Muscle of back (tissue), 11 donors: Measurements from ENCODE around the gene PMS1. TPM values are rescaled to one million over a fixed set of nuclear protein-coding genes. Genes with fewer than 3 reads are reported as not detected.
"Not testable (repeated sequence)": the region's sequence is repeated elsewhere in the genome, so short reads cannot be mapped to it uniquely, and the experiment has no call there.

Experiments used
- DNase-seq, 3 donors: peaks; one replicate each; pipeline versions ENCODE4 v3.0.0 to v3.0.0-alpha.2; 2013
- polyA plus RNA-seq, 10 donors: library from polyadenylated mRNA; unstranded; fragments of 120-200 nt; gene quantifications; one replicate each; pipeline ENCODE4 v1.2.1, GENCODE V29; 2013; ENCODE audit not compliant: insufficient read length in 10 of 10

PMS1 gene
- polyA plus RNA-seq, 10 donors, result 23.6 to 35.8 (median 29.9) TPM

DNA sequence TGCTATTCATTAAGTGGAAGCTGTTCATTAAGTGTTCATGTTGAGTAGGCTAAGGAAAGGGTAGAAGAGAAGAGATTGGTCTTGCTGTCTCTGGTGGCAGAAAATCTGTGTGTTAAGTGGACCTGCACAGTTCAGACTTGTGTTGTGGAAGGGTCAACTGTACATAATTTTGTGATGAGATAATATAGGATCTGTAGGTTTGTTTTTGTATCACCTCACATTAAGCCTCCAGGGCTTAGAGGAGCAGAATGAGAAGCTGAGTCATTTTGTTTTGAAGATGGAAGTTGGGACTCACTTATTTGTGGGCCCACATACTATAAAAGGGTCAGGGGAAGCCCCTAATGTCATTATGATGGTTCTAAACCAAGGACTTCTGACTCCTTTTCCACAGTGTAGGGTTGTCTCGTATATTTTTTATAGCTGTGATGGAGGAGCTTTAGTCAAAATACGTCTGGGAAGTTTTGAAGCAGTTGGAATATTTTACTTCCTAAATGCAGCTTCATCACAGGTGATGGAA, 18.2 kb downstream of the PMS1 start:
- DNase-seq, result no peak

DNA sequence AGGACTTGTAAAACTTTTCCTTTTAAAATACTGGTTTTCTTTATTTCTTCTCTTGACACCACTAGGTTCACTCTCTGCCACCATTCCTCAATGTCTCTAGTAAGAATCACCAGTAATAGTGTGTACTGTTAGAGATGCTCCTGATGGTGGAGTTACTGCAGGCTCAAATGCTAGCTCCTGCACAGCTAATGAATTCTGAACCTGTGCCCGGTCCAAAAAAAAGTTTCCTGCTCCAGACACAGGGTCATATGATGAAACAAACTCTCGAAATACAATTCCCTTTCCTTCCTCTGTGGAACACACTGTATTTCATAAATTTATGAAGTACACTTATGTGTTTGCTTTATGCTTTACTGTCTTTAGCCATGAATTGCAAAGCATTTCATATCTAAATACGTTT, 19.2 kb downstream of the PMS1 start:
- peak in 2 of 3 donors; percentile 6 to 11 for DNase-seq

DNA sequence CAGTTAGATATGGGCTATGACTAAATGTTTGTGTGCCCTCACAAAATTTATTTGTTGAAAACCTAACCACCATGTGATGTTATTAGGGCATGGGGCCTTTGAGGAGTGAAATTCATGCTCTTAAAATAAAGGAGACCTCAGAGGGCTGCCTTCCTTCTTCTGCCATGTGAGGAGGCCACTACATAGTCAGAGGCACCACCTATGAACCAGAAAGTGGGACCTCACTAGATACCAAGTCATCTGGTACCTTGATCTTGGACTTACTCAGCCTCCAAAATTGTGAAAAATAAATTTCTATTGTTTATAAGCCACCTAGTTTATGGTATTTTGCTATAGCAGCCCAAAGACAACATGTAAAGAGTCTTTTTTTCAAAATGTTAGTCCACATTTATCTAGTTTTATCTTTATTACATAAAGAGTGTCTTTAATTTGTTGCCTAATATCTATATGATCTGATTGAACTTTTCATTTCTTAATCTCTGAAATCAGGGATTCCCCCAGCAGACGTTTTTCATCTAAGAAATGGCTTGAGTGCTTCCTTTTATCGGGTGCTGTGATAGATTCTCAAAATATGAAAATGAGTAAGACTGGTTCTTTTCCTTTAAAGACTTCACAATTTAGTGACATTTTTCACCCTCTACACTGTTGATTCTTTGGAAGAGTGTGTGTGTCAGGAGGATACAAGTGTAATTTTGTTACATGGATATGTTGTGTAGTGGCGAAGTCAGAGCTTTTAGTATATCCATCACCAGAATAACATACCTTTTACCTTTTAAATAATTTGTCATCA, 34.2 kb downstream of the PMS1 start:
- DNase-seq, result no peak

DNA sequence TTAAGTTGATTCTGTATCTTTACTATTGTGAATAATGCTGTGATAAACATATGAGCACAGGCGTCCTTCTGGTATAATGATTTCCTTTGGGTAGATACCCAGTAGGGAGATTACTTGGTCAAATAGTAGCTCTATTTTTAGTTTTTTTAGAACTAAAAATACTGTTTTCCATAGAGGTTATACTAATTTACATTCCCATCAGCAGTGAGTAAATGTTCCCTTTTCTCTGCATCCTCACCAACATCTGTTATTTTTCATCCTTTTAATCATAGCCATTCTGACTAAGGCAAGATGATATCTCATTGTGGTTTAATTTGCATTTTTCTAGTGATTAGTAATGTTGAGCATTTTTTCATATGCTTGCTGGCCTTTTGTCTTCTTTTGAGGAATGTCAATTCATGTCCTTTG, 35.1 kb downstream of the PMS1 start:
- peak in 1 of 3 donors; percentile 43 for DNase-seq

DNA sequence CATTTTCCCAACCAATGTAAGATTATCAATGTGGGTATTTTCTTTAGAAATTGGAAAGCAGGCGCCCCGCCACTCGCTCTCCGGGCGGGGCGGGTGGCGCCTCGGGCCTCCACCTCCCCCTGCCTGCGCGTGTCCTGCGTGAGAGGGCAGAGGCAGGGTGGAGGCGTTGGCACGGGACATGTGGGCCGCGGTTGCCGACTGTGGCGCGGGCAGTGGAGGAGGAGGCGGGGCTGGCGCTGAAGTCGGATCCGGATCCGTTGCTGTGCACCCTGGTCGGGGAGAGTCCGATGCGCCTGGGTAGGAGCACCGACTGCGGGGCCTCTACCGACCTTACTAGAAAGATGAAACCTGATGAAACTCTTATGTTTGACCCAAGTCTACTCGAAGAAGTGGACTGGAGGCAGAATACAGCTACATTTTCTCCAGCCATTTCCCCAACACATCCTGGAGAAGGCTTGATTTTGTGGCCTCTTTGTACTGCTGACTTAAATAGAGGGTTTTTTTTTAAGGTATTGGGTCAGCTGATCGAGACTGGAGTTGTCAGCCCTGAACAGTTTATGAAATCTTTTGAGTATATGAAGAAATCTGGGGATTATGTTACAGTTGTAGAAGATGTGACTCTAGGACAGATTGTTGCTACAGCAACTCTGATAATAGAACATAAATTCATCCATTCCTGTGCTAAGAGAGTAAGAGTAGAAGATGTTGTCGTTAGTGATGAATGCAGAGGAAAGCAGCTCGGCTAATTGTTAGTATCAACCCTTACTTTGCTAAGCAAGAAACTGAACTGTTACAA, 37.9 kb downstream of the PMS1 start:
- no peak for DNase-seq

DNA sequence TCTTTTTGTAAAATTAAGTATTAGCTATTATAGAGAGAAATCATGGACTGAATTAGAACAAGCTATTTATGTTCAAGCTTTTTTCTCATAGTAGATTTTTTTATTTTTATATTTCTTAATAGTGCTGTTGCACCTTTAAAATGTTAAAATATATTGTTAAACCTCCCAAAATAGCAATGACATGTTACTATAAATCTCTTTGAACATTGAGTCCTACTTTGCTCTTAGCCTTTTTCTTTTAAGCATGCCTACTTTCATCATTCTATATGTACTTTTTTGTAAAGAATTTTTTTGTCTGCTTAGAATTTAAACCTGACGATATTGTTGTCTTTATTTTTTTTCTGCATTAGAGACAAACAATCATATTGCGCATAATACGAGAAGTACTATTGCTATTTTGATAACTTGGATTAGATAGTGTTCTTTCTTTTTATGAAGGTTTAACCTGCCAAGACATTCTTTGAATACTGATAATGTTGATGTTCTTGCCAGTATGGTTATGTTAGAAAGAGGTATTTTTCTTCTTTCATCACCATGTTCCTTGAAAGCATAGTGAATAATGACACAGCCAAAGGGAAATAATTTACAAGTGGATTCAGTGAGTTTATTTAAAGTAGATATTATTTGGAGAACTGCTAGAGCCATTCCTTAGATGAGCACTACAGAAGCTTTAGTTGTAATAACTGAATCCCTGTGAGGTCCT, 40.6 kb downstream of the PMS1 start:
- no peak for DNase-seq

DNA sequence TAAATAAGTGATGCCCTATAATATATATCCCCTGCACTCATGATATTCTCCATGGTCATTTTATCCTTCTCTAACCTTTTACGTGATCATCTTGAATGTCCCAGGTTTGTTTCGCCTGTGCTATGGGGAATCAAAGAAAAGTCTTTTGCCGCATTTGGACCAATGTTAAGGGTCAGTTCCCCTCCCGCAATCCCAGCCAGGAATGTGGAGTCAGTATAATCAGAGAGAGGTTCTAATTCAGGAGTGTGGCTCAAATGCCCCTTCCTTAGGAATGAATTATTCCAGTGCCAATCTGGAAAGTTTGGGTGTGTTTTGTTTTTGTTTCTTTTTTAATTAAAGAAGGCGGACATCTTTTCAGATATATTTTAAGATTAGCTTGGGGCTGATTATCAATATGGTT, 41.8 kb downstream of the PMS1 start:
- no peak for DNase-seq

DNA sequence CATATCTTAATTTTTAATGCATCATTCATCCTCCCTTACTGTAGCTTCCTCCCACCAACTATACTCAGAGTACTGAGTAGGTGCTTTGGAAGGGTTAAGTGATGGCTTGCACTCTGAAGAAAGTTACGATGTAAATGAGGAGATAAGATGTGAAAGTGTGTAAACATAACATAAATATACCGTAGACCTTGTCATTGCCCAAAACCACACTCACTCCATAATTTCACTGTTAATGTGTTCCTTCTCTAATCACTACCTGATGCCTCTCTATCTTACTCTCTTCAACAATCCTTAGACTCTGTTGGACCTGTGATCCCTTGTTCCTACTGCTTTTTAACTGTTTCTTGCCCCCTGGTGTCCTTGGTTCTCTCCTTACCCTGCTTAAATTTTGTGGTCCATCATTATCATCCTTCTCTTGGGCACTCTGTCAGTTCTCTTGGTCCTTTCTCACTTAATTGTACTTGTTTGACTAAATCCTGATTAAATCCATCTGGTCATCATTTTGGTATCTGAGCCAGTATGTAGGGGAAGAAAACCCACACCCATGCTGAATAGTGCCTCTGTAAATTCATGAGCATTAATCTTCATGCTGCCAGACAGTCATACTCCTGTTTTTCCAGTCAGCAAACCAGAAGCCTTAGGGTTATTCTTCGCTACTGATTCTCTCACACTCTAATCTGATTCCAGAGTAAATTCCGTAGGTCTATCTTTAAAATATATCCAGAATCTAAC, 45.0 kb downstream of the PMS1 start:
- DNase-seq, result peak in 1 of 3 donors; percentile 33

DNA sequence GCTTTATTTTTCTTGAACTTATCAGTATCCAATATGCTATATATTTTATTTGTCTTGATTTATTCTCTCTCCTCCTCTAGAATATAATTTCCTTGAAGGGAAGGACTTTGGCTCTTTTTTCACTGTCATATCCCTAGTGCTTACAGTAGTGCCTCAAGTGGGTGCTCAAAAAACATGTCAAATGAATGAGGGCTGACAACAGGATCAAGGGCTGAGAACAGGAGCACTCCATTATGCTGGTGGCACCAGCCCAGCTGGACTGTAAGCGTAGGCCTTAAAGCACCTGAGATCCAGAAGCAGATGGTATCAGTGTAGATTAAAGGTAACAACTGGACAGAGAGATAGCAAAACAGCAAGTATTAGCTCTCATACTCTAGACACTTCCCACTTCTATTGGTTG, 46.3 kb downstream of the PMS1 start:
- no peak for DNase-seq

DNA sequence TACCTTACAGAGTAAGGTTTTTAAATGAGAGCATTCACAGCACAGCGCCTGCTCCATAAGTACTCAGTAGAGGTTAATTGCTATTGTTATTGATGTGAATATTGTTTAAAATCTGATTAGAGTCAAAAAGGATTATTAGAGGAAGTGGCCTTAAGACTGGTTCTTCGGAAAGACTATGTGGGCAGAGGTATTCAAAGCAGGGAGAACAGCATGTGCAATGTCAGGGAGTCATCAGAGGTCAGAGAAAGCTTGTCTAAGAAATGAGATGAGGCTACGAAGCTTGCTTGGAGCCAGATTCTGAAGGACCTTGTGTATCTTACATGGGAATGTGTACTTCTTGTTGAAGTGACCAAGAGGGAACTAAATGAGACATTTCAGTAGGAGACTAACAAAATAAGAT, 49.8 kb downstream of the PMS1 start:
- no peak for DNase-seq

DNA sequence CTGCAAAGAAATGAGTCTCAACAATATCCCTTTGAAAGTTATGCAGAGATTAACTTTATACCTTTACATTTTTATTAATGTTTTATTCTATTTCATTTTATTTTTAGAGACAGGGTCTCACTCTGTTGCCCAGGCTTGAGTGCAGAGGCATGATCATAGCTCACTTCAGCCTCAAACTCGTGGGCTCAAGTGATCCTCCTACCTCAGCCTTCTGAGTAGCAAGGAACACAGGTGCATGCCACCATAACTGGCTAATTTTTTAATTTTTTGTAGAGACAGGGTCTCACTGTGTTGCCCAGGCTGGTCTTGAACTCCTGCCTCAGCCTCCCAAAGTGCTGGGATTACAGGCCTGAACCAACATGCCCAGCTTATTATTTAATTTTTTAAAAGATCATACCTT, 50.4 kb downstream of the PMS1 start:
- DNase-seq, result not testable (repeated sequence)

DNA sequence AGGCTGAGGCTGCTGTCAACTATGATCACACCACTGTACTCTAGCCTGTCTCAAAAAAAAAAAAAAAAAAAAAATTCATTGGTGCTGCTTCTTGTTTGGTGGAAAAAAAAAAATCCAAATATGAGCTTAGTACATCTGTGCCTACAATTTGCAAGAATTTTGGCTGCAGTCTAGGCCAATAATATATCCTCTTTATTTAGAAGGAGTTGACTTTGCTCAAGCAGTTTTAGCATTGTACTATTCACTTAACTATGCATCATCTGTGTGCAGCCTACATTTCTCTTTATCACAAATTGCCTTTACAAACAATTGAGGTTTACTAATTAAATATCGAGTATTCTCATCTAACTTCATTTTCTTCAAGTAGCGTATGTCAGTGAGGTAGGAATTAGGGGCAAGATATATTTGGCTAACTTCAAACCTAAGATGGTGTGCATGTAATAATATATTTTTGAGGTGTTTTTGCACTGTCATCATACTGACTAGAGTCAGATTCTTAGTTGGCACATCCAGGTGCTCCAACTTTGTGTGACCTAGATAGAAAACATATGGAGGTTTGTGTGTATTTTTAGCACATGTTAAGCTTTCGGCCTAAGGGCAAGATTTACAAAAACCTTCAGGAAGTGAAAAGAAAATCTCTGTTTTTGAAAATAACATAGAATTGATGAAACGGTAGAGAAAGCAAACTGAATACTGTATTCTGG, 51.8 kb downstream of the PMS1 start:
- peak in 1 of 3 donors; percentile 25 for DNase-seq

DNA sequence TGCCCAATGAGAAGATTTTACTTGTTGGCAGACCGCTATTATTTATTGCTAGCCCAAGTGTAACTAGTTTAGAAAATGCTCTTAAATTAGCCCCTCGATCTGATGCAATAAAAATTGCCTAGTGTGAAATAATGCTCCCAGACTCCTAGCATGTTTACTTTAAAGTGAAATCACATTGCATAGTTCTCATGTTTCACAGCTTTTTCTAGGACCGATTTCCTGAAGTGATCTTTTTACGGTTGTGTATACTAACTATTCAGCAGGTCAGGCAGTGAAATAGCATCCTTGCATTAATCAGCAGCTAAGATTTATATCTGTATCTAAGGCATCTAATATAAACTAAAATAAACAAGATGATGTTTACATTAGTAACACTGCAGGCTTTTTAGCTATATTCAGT, 52.4 kb downstream of the PMS1 start:
- peak in 2 of 3 donors; percentile 17 to 70 for DNase-seq

DNA sequence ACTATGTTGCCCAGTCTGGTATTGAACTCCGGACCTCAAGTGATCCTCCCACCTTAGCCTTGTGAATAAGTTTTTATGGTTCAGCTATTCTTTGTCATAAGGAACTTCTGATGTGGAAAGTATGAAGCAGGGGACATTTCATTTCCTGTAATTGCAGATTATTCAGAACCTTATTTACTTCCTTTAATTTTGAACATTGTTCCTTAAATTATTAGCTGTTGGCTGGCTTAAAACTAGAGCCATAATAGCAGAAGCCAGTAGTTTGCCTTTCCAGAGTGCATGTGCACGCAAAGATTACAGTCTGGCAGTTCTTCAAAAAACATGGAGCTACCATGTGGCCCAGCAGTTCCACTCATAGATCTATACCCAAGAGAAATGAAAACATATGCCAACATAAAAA, 53.1 kb downstream of the PMS1 start:
- DNase-seq, result no peak

DNA sequence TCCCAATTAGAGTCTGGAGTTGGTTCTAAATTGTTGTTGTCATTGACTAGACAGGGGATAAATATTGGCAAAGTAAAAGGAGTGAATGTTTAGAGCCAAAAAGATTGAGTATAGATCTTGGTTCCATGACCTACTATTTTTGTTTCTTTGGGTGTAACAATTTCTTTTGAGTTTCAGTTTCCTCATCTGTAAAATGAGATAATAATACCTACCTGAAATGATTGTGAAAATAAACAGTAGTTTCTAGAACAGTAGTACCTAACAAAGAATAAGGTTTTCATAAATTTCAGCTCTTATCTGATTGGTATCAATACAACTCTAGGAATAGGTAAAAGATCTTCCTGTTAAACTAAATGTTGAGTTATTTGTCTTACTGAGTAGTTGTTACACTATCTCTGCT, 56.8 kb downstream of the PMS1 start:
- DNase-seq, result no peak

DNA sequence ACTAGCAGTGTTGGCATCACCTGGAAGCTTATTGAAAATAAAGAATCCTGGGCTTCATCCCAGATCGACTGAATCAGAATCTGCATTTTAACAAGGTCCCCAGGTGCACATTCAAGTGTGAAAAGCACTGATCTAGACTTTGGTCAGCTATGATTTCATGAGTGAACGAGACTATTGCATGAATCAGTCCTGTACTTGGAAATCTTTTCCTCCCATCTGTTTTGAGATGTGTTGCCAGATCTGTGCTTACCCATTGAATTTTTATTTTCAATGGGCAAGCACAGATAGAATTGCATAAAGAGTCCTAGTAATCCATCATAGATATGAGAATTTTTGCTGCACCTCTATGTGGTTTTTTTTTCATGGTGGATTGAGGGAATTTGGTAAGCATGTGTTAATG, 64.0 kb downstream of the PMS1 start:
- DNase-seq, result no peak

DNA sequence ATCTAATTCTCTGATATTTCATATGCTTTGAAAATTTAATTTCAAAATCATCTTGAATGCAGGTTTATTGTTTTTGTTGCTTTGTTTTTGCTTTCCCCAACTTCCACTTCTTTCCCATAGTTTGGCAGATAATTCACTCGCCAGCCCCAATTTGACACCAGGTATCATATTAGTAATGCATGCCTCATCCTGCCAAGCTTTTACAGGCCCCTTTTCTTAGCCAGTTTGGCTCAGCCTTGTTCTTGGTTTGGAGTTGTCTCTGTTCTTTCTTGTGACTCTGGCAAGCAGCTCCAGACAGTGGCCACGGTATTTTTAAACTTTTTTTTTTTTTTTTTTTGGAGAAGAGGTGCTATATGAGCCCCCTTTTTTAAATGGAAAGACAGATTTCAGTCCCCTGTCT, 65.3 kb downstream of the PMS1 start:
- DNase-seq, result no peak

DNA sequence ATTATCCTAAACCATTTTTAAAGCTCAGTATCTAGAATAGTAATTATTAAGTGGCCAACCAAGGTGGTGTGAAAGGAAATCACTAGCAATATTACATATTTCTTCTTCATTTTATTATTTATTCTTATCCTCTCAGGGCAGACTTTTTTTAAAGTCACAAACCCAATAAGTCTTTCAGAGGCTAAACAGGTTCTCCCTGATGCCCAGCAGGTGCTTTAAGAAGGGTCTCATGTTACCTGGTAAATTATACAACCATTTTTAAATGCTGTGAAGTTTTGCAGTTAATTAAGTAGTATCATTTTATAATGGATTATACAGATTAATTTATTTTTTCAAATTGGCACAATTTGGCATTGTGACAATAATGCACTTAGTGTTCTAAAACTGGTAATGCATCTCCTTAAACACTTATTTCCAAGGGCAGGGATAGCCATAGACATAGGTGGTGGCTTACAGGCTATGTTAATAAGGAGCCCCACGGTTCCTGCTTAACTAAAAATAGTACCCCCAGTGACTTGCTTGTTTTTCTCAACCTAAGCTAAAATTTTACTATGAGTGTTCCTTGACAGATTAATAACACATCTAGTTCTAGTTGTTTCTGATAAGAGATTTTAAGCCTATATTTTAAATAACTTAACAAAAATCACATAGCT, 67.0 kb downstream of the PMS1 start:
- DNase-seq, result no peak

DNA sequence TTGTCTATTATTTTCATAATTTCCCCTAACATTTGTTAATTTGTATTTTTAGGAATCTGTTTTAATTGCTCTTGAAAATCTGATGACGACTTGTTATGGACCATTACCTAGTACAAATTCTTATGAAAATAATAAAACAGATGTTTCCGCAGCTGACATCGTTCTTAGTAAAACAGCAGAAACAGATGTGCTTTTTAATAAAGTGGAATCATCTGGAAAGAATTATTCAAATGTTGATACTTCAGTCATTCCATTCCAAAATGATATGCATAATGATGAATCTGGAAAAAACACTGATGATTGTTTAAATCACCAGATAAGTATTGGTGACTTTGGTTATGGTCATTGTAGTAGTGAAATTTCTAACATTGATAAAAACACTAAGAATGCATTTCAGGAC, 69.9 kb downstream of the PMS1 start:
- DNase-seq, result peak; percentile 42 to 69 (median 43)

DNA sequence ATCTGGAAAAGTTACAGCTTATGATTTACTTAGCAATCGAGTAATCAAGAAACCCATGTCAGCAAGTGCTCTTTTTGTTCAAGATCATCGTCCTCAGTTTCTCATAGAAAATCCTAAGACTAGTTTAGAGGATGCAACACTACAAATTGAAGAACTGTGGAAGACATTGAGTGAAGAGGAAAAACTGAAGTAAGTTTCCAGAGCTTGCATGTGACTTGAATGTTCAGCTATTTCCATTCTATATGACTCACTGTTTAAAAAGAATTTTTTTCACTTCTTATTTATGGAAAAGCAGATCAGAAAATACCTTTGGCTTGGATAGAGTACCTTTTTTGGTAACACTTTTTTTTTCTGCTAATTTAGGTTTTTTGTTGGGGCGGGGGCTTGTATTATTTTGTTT, 70.7 kb downstream of the PMS1 start:
- DNase-seq, result peak in 2 of 3 donors; percentile 17 to 47
